Common myeloid progenitor, CD34-positive (primary cell): Measurements from ENCODE around the gene SPANXN5.
"Not testable (repeated sequence)": the region's sequence is repeated elsewhere in the genome, so short reads cannot be mapped to it uniquely, and the experiment has no call there.

Source experiments
- CTCF ChIA-PET: fragments of 350-600 bp; sonication (Branson Sonifier 250); formaldehyde crosslinking; loops from one replicate; lab custom pipeline; 2021; ENCODE audit warnings: antibody characterized with exemption; lab: Charles Lee
- POLR2A ChIA-PET: fragments of 350-600 bp; sonication (Branson Sonifier 250); formaldehyde crosslinking; loops from one replicate; lab custom pipeline; 2021; ENCODE audit warnings: antibody characterized with exemption; lab: Charles Lee
- DNase-seq, 3 donors: peaks; one replicate each; pipeline versions ENCODE4 v3.0.0 to v3.0.0-alpha.2; 2013
- H3K27ac ChIP-seq, 2 experiments: 1 replicate in 1 of 2; 2 replicates in 1 of 2; pipeline ENCODE4 v1.7.0; 2013; ENCODE audit warnings: inconsistent platforms in 2 of 2, low read length in 2 of 2, mild to moderate bottlenecking in 2 of 2, low read depth in 1 of 2, moderate library complexity in 1 of 2; ENCODE audit not compliant: severe bottlenecking in 2 of 2, insufficient read depth in 1 of 2, poor library complexity in 1 of 2
- H3K27me3 ChIP-seq, 5 experiments: replicated peaks in 2 of 5; 1 replicate in 3 of 5; 2 replicates in 2 of 5; pipeline versions ENCODE4 v1.6.1 to v1.7.0; 2013; ENCODE audit warnings: low read length in 4 of 5, mild to moderate bottlenecking in 2 of 5, moderate library complexity in 2 of 5, inconsistent platforms in 1 of 5; ENCODE audit not compliant: insufficient read depth in 5 of 5, control insufficient read depth in 4 of 5
- H3K36me3 ChIP-seq, 4 experiments: 1 replicate in 2 of 4; 2 replicates in 2 of 4; pipeline versions ENCODE4 v1.6.1 to v1.7.0; 2013; ENCODE audit warnings: low read length in 3 of 4, control low read depth in 1 of 4, mild to moderate bottlenecking in 1 of 4; ENCODE audit not compliant: control insufficient read depth in 4 of 4, insufficient read depth in 4 of 4
- H3K4me1 ChIP-seq, 4 experiments: 1 replicate in 3 of 4; 2 replicates in 1 of 4; pipeline versions ENCODE4 v1.6.1 to v1.7.1; 2013; ENCODE audit warnings: low read length in 3 of 4, mild to moderate bottlenecking in 3 of 4, control low read depth in 1 of 4, inconsistent platforms in 1 of 4, moderate library complexity in 1 of 4; ENCODE audit not compliant: control insufficient read depth in 4 of 4, insufficient read depth in 4 of 4; ENCODE audit errors: control extremely low read depth in 1 of 4
- H3K4me3 ChIP-seq, 7 experiments: 1 replicate in 4 of 7; 2 replicates in 3 of 7; pipeline versions ENCODE4 v1.5.1 to v1.7.0; 2013; ENCODE audit warnings: mild to moderate bottlenecking in 7 of 7, low read length in 6 of 7, moderate library complexity in 6 of 7, inconsistent platforms in 2 of 7, low read depth in 2 of 7, control low read depth in 1 of 7; ENCODE audit not compliant: insufficient read depth in 4 of 7, control insufficient read depth in 1 of 7; ENCODE audit errors: extremely low read depth in 1 of 7
- H3K9me3 ChIP-seq, 5 experiments: 1 replicate in 4 of 5; 2 replicates in 1 of 5; pipeline versions ENCODE4 v1.6.1 to v1.7.1; 2013; ENCODE audit warnings: low read length in 4 of 5, mild to moderate bottlenecking in 2 of 5, inconsistent platforms in 1 of 5, low read depth in 1 of 5, moderate library complexity in 1 of 5; ENCODE audit not compliant: control insufficient read depth in 4 of 5, insufficient read depth in 2 of 5; ENCODE audit errors: control extremely low read depth in 1 of 5
- WGBS: methylation state at CpG from one replicate; pipeline ENCODE4 v1.1.5; 2013; ENCODE audit not compliant: insufficient coverage; 5-methylcytosine and 5-hydroxymethylcytosine counted together

Gene SPANXN5

DNA sequence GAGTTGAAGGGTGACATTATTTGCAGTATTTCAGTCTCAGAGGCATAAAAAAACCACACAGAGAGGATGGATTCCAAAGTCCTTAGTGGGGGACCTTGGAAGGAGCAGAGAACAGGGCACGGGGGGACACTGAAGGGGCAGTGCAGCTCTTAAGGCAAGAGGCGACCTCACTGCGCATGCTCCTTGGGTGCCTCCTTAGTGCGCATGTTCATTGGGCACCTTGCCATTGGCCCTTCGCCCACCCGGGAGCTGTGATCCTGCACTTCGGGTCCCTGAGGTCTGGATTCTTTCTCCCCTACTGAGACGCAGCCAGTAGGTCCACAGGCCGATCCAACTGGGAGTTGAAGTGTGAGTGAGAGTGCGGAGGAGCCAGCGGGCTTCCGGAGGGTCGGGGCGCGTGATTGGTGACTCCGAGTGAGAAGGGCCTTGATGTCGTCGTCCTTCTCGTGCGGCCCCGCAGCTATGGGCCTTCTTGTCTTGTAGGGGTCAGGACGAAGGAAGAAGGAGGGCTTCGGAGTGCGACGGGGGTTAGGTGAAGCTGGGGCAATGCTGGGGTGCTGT, 13.9 kb upstream of the SPANXN5 start, which contains the start of gene XAGE5:
Gene XAGE5, plus strand, starts transcription at position 223 of the 561 bp plus-strand sequence. CDS start 1,280 bp downstream, outside the sequence.
- Histone ChIP-seq H3K4me1 (no peaks in the 10 kb centered on the region), H3K4me3 (no peak within 1 kb of the TSS), H3K36me3 (no peaks in the 10 kb centered on the region), H3K27ac (no peak within 1 kb of the TSS), H3K27me3 (peaks cover 0 to 25% (median 0%) of the 10 kb centered on the region in 5 experiments), H3K9me3 (peaks cover 0 to 2% (median 0%) of the 10 kb centered on the region in 5 experiments)
- CTCF ChIA-PET = no interaction called here
- no peak for DNase-seq
- WGBS = 91% methylated on average over 16 of the region's 25 CpGs
- POLR2A ChIA-PET = no interaction called here

DNA sequence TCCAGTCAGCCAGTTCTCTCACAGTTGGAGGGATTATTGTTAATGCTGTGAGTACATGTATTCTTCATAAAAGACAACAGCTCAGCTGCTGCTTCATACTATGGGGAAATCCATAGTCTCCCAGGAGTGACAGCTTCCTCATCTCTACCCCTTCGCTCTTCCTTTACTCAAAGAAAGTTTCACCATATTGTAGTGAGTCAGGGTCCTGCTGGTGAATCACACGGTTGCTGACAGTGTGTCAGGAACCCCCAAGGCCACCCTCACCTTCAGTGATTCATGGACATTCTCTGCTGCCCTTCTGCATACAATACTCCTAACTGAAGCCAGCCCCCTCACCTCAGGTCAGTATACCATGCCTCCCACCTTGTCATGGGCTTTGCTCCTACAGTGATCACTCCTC, 7.6 kb upstream of the SPANXN5 start:
- DNase-seq, CTCF ChIA-PET, H3K4me3 ChIP-seq, H3K36me3 ChIP-seq, H3K9me3 ChIP-seq, H3K4me1 ChIP-seq, H3K27ac ChIP-seq, POLR2A ChIA-PET: not testable (repeated sequence)
- H3K27me3 ChIP-seq = peaks cover 0 to 17% (median 0%) of the 10 kb centered on the region in 5 experiments
- WGBS = 83% methylated on average over 1 of the region's 2 CpGs

DNA sequence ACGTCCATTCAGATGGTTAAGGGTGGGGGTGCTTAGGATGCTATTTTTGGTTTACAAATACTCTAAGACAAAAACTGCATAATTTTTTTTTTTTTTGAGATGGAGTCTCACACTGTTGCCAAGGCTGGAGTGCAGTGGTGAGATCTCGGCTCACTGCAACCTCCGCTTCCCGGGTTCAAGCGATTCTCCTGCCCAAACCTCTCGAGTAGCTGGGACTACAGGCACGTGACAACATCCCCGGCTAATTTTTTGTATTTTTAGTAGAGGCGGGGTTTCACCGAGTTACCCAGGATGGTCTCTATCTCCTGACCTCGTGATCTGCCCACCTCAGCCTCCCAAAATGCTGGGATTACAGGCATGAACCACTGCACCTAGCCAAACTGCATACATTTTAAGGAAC, 23.7 kb downstream of the SPANXN5 start:
- CTCF ChIA-PET, H3K27me3 ChIP-seq, POLR2A ChIA-PET, H3K4me1 ChIP-seq, H3K36me3 ChIP-seq, H3K27ac ChIP-seq, H3K4me3 ChIP-seq, DNase-seq, H3K9me3 ChIP-seq: not testable (repeated sequence)
- 98% methylated on average over 4 of the region's 11 CpGs for WGBS

DNA sequence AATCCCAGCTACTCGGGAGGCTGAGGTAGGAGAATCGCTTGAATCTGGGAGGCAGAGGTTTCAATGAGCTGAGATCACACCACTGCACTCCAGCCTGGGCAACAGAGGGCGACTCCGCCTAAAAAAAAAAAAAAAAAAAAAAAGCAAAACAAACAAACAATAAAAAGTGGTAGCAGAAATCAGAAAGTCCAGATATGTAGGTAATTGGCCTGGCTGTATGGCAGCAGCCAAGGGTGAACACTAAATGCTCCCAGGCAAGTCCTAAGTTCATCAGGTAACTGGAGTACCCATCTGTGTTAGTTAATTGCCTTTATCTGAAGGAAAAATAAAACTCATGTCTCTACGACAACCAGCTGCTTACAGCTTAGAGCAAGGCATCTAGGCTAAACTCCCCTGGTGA, 31.2 kb downstream of the SPANXN5 start:
- DNase-seq, CTCF ChIA-PET: not testable (repeated sequence)
- no CpG with 5 or more reads among the region's 5 CpGs for WGBS

DNA sequence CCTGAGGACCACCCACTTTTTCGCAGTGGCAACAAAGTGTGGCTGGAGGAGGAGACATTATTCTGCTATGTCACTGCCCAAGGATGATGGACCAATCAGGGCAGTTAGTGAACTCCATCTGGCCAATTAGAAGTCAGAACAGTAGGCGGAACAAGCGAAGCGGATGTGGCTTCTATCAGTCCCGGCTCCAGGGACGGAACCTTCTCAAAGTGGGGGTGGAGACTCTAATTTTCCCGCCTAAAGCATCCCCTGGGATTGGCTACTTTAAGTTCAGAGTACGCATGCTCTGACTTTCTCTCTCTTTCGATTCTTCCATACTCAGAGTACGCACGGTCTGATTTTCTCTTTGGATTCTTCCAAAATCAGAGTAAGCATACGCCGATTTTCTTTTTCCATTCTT, 46.3 kb downstream of the SPANXN5 start, which contains the start of gene SSX2B:
Gene SSX2B, plus strand, starts transcription at position 301 of the 400 bp plus-strand sequence. CDS start 1,429 bp downstream, outside the sequence.
- H3K27me3 ChIP-seq, POLR2A ChIA-PET, H3K27ac ChIP-seq, DNase-seq, H3K9me3 ChIP-seq, H3K4me3 ChIP-seq, H3K36me3 ChIP-seq, CTCF ChIA-PET, H3K4me1 ChIP-seq: not testable (repeated sequence)
- no CpG with 5 or more reads among the region's 13 CpGs for WGBS

More for the DNA sequence above, 31.2 kb downstream of the SPANXN5 start:
- H3K27me3 ChIP-seq, POLR2A ChIA-PET, H3K4me1 ChIP-seq, H3K27ac ChIP-seq, H3K4me3 ChIP-seq, H3K36me3 ChIP-seq, H3K9me3 ChIP-seq: not testable (repeated sequence)
